ENCODE measurements around the gene LMBRD2. TPM values are rescaled to one million over a fixed set of nuclear protein-coding genes. Genes with fewer than 3 reads are reported as not detected.

The LMBRD2 gene
- total and polyA plus RNA-seq, 9 of the 15 experiments (the other 6 are each of a cell fraction or from before 2014, with no cell fraction given) = 2.1 to 24.2 (median 10.6) TPM

DNA sequence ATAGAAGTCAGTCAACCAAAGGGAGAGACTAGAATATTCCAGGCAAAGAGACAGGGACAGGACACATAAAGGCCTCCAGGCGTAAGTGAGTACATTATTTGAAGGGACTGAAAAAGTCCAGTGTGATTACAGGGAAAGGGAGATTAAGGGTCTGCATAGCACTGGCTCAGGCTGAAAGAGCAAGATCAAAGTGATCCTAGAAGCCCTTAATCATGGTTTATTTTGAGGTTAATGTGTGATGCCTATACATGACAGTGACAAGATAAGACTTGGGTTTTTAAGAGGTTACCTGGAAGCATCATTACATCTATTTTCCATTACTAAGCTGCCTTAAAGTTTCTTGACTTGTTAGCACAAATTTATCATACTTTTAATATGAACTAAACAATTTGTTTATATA, 25.8 kb downstream of the LMBRD2 start:
- FAIRE-seq = no peak
- no peak overlapping the region for H3K9ac ChIP-seq (ENCODE audit: insufficient read depth in 1 of 2, low read depth in 2 of 2, low read length in 2 of 2)
- CTCF ChIA-PET (ENCODE audit: low intra/inter-chr PET ratio) = no interaction called here
- H4K20me1 ChIP-seq (replicated peaks; ENCODE audit: control insufficient read depth, insufficient read depth, low read length) = no peaks in the 10 kb centered on the region
- peak; percentile 58 for ATAC-seq
- H3K36me3 ChIP-seq (ENCODE audit: control insufficient read depth, insufficient read depth, low read length) = peaks cover 19% of the 10 kb centered on the region; the same call in 2 of the 3 replicates
- H3K4me2 ChIP-seq (ENCODE audit: insufficient read depth, low read length) = no peak overlapping the region
- H2AFZ ChIP-seq (ENCODE audit: low read depth, low read length) = no peak overlapping the region
- no TSS peak for BruUV-seq (replicated peaks)
- POLR2A ChIA-PET = interaction anchor here (1.3 to 1.6 kb wide), 4 partner anchors 9 to 133 kb away, joined by 3 to 4 read pairs (median 3); no protein-coding TSS in a partner anchor
- no peaks in the 10 kb centered on the region for H3K9me1 ChIP-seq (ENCODE audit: control insufficient read depth, insufficient read depth, low read length)
- H3K9me3 ChIP-seq (replicated peaks; ENCODE audit: control insufficient read depth, insufficient read depth, low read depth, low read length) = peaks cover 4% of the 10 kb centered on the region; the same call in 1 of the 2 replicates
- in situ Hi-C loops (cut with MboI) (no loop called here), intact Hi-C loops (cut with micrococcal nuclease) (no loop called here)
- no peaks in the 10 kb centered on the region for H3K27me3 ChIP-seq (ENCODE audit: control insufficient read depth in 2 of 2, insufficient read depth in 2 of 2, low read length in 2 of 2)
- H3K27ac ChIP-seq (ENCODE audit: extremely low read depth, low read depth, low read length) = no peak overlapping the region
- H3K79me2 ChIP-seq (ENCODE audit: control insufficient read depth, insufficient read depth, low read length) = no peaks in the 10 kb centered on the region
- no peaks in the 10 kb centered on the region; a peak in 1 of 5 replicates for H3K4me1 ChIP-seq (replicated peaks in 1 of 2; ENCODE audit: control insufficient read depth in 2 of 2, insufficient read depth in 2 of 2, low read length in 2 of 2)
- WGBS (ENCODE audit: insufficient coverage, low coverage, missing lambda C conversion rate) = 55% methylated on average over 1 of the region's 1 CpG
- peak in 1 of 4 experiments; percentile 14 for DNase-seq (ENCODE audit: extremely low read depth in 1 of 4, low spot score in 3 of 4)
- H3K4me3 ChIP-seq = no peak overlapping the region
- no peak for TF ChIP-seq ZKSCAN3 (CRISPR knock-in tag; IDR thresholded peaks at IDR 0.05)
- TF ChIP-seq, protein P1, sequence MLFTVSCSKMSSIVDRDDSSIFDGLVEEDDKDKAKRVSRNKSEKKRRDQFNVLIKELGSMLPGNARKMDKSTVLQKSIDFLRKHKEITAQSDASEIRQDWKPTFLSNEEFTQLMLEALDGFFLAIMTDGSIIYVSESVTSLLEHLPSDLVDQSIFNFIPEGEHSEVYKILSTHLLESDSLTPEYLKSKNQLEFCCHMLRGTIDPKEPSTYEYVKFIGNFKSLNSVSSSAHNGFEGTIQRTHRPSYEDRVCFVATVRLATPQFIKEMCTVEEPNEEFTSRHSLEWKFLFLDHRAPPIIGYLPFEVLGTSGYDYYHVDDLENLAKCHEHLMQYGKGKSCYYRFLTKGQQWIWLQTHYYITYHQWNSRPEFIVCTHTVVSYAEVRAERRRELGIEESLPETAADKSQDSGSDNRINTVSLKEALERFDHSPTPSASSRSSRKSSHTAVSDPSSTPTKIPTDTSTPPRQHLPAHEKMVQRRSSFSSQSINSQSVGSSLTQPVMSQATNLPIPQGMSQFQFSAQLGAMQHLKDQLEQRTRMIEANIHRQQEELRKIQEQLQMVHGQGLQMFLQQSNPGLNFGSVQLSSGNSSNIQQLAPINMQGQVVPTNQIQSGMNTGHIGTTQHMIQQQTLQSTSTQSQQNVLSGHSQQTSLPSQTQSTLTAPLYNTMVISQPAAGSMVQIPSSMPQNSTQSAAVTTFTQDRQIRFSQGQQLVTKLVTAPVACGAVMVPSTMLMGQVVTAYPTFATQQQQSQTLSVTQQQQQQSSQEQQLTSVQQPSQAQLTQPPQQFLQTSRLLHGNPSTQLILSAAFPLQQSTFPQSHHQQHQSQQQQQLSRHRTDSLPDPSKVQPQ (CRISPR knock-in tag; IDR thresholded peaks at IDR 0.05; ENCODE audit: borderline replicate concordance) = no peak
- TF ChIP-seq, protein P2, sequence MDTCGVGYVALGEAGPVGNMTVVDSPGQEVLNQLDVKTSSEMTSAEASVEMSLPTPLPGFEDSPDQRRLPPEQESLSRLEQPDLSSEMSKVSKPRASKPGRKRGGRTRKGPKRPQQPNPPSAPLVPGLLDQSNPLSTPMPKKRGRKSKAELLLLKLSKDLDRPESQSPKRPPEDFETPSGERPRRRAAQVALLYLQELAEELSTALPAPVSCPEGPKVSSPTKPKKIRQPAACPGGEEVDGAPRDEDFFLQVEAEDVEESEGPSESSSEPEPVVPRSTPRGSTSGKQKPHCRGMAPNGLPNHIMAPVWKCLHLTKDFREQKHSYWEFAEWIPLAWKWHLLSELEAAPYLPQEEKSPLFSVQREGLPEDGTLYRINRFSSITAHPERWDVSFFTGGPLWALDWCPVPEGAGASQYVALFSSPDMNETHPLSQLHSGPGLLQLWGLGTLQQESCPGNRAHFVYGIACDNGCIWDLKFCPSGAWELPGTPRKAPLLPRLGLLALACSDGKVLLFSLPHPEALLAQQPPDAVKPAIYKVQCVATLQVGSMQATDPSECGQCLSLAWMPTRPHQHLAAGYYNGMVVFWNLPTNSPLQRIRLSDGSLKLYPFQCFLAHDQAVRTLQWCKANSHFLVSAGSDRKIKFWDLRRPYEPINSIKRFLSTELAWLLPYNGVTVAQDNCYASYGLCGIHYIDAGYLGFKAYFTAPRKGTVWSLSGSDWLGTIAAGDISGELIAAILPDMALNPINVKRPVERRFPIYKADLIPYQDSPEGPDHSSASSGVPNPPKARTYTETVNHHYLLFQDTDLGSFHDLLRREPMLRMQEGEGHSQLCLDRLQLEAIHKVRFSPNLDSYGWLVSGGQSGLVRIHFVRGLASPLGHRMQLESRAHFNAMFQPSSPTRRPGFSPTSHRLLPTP (IDR thresholded peaks at IDR 0.05; ENCODE audit: borderline replicate concordance, extremely low read depth, insufficient read length) = no peak
- TF ChIP-seq DPF2 (IDR thresholded peaks at IDR 0.05) = no peak
- no peak for TF ChIP-seq NEUROD1 (IDR thresholded peaks at IDR 0.05; ENCODE audit: borderline replicate concordance, low read depth, low read length, partially characterized antibody)
- TF ChIP-seq, protein P3, sequence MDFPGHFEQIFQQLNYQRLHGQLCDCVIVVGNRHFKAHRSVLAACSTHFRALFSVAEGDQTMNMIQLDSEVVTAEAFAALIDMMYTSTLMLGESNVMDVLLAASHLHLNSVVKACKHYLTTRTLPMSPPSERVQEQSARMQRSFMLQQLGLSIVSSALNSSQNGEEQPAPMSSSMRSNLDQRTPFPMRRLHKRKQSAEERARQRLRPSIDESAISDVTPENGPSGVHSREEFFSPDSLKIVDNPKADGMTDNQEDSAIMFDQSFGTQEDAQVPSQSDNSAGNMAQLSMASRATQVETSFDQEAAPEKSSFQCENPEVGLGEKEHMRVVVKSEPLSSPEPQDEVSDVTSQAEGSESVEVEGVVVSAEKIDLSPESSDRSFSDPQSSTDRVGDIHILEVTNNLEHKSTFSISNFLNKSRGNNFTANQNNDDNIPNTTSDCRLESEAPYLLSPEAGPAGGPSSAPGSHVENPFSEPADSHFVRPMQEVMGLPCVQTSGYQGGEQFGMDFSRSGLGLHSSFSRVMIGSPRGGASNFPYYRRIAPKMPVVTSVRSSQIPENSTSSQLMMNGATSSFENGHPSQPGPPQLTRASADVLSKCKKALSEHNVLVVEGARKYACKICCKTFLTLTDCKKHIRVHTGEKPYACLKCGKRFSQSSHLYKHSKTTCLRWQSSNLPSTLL (IDR thresholded peaks at IDR 0.05) = no peak
- no peak for TF ChIP-seq EZH2 (IDR thresholded peaks at IDR 0.05; ENCODE audit: borderline replicate concordance, low read depth, low read length)
- TF ChIP-seq, protein P4, sequence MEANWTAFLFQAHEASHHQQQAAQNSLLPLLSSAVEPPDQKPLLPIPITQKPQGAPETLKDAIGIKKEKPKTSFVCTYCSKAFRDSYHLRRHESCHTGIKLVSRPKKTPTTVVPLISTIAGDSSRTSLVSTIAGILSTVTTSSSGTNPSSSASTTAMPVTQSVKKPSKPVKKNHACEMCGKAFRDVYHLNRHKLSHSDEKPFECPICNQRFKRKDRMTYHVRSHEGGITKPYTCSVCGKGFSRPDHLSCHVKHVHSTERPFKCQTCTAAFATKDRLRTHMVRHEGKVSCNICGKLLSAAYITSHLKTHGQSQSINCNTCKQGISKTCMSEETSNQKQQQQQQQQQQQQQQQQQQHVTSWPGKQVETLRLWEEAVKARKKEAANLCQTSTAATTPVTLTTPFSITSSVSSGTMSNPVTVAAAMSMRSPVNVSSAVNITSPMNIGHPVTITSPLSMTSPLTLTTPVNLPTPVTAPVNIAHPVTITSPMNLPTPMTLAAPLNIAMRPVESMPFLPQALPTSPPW (CRISPR knock-in tag; IDR thresholded peaks at IDR 0.05) = no peak
- TF ChIP-seq RBBP5 (IDR thresholded peaks at IDR 0.05; ENCODE audit: borderline replicate concordance, insufficient read depth, low read length, poor library complexity, severe bottlenecking) = no peak
- 0 out of 2 replicates have a peak, but pooled peaks have one; percentile 32 for TF ChIP-seq NFE2 (IDR thresholded peaks at IDR 0.05; ENCODE audit: low read depth)
- TF ChIP-seq, protein P5, sequence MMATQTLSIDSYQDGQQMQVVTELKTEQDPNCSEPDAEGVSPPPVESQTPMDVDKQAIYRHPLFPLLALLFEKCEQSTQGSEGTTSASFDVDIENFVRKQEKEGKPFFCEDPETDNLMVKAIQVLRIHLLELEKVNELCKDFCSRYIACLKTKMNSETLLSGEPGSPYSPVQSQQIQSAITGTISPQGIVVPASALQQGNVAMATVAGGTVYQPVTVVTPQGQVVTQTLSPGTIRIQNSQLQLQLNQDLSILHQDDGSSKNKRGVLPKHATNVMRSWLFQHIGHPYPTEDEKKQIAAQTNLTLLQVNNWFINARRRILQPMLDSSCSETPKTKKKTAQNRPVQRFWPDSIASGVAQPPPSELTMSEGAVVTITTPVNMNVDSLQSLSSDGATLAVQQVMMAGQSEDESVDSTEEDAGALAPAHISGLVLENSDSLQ (IDR thresholded peaks at IDR 0.05) = no peak
